ENCODE results near the gene EFNA2. TPM values are rescaled to one million over a fixed set of nuclear protein-coding genes. Genes with fewer than 3 reads are reported as not detected.

Gene EFNA2
- total RNA-seq, 1 experiment from 2014 or later = 11.4 TPM

DNA sequence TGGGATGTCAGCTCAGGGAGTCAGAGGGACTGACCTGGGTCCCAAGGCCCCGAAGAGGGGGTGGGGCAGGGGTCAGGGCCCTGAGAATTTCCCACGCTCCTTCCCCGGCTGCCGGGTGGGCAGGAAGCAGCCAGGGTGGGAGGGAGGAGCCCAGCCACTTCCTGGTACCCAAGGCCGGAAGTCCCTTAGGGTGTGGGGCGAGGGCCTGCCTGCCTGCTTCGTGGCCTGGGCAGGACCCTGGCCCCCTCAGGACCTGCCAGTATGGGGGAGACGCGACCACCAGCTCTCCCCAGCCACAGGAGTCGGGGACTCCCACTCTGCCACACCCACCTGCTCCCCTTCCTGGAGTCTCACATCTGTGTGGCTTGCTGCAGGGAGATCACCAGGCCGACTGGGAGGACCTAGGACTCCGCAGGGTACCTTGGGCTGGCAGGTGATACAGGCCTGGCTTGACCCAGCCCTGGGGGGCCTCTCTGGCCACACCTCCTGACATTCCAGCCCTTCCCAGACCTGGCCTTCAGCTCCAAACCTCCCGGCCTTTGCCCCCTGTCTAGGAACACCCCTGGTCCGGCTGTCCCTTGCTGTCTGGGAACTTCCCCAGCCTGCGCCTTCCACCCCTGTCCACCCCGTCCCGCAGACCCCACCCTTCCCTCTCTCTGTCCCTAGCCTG, 26.3 kb upstream of the EFNA2 start (continued):
- TF ChIP-seq PRRX2 (CRISPR knock-in tag; IDR thresholded peaks at IDR 0.05) (peak; percentile 95), NR1H2 (CRISPR knock-in tag; IDR thresholded peaks at IDR 0.05) (no peak), NFYB (CRISPR knock-in tag; conservative IDR thresholded peaks at IDR 0.05; ENCODE audit: low read depth) (no peak), SMAD3 (CRISPR knock-in tag; IDR thresholded peaks at IDR 0.05; ENCODE audit: borderline replicate concordance) (no peak), ELF4 (CRISPR knock-in tag; IDR thresholded peaks at IDR 0.05; ENCODE audit: low read depth) (no peak), ZNF425 (CRISPR knock-in tag; conservative IDR thresholded peaks at IDR 0.05) (no peak; the same call in 1 of the 2 replicates), CREB1 (CRISPR knock-in tag; IDR thresholded peaks at IDR 0.05) (no peak), NR3C1 (CRISPR knock-in tag; conservative IDR thresholded peaks at IDR 0.05; ENCODE audit: low read depth) (no peak), GRHL2 (CRISPR knock-in tag; IDR thresholded peaks at IDR 0.05; ENCODE audit: insufficient replicate concordance, severe bottlenecking) (no peak), ETV6 (CRISPR knock-in tag; IDR thresholded peaks at IDR 0.05) (peak; percentile 98), ATF3 (CRISPR knock-in tag; conservative IDR thresholded peaks at IDR 0.05) (no peak), GTF2I (CRISPR knock-in tag; conservative IDR thresholded peaks at IDR 0.05) (no peak), NFE2L1 (CRISPR knock-in tag; IDR thresholded peaks at IDR 0.05) (no peak; the same call in 1 of the 2 replicates), NR2C2 (CRISPR knock-in tag; IDR thresholded peaks at IDR 0.05) (no peak), RELA (CRISPR knock-in tag; IDR thresholded peaks at IDR 0.05; ENCODE audit: borderline replicate concordance) (no peak)
- TF ChIP-seq, protein P1, sequence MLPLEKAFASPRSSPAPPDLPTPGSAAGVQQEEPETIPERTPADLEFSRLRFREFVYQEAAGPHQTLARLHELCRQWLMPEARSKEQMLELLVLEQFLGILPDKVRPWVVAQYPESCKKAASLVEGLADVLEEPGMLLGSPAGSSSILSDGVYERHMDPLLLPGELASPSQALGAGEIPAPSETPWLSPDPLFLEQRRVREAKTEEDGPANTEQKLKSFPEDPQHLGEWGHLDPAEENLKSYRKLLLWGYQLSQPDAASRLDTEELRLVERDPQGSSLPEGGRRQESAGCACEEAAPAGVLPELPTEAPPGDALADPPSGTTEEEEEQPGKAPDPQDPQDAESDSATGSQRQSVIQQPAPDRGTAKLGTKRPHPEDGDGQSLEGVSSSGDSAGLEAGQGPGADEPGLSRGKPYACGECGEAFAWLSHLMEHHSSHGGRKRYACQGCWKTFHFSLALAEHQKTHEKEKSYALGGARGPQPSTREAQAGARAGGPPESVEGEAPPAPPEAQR (CRISPR knock-in tag; IDR thresholded peaks at IDR 0.05) = no peak
- TF ChIP-seq, protein P2, sequence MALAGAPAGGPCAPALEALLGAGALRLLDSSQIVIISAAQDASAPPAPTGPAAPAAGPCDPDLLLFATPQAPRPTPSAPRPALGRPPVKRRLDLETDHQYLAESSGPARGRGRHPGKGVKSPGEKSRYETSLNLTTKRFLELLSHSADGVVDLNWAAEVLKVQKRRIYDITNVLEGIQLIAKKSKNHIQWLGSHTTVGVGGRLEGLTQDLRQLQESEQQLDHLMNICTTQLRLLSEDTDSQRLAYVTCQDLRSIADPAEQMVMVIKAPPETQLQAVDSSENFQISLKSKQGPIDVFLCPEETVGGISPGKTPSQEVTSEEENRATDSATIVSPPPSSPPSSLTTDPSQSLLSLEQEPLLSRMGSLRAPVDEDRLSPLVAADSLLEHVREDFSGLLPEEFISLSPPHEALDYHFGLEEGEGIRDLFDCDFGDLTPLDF (CRISPR knock-in tag; IDR thresholded peaks at IDR 0.05) = 0 out of 2 replicates have a peak, but pooled peaks have one; percentile 35
- TF ChIP-seq, protein P3, sequence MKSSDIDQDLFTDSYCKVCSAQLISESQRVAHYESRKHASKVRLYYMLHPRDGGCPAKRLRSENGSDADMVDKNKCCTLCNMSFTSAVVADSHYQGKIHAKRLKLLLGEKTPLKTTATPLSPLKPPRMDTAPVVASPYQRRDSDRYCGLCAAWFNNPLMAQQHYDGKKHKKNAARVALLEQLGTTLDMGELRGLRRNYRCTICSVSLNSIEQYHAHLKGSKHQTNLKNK (CRISPR knock-in tag; IDR thresholded peaks at IDR 0.05) = peak; percentile 42; the same call in 1 of the 2 replicates

DNA sequence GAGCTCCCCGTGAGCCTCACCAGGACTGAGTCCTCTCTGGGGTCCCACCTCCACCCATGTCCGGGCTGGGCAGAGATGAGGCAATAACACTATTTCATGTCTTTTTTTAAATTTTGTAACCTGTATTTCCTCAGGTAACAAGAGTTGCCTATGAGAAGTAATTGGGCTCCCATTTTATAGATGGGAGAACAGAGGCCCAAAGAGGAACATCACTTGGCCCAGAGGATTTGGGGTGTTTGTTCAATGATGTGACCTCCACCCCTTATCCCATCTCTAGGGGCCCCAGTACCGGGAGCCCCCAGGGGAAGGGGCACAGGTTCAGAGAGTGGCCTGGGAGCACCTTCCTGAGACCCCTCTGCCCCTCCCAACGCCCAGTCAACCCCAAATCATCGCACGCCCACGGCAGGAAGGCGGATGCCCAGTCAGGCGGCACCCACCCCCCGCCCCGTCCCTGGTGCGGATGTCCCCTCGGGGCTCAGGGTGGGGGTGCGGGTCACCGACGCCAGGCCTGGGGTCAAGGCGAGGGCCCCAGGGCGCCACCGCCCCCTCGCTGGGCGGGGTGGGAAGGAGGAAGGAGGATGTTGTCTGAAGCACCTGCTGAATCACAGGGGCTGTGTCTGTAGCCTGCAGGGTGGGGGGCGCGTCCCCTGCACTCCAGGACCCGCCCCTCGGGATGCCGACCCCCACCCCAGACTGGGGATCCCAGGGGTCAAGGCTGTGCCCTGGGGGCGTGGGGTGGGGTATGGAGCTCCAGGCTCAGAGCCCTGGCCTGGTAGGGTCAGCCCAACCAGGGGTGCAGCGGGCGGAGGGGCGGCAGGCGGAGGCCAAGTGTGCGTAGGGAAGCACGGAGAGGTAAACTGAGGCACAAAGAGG, 25.6 kb upstream of the EFNA2 start:
- peak; percentile 2 for ATAC-seq
- Mint-ChIP-seq H3K36me3 (peaks cover 24% of the 10 kb centered on the region), H3K4me3 (peak overlapping the region; percentile 53), H3K9me3 (no peaks in the 10 kb centered on the region), H3K27me3 (ENCODE audit: low read depth) (no peaks in the 10 kb centered on the region), H3K27ac (peak overlapping the region; percentile 90), H3K4me1 (peaks cover 51% of the 10 kb centered on the region)
- ChIA-PET POLR2A (interaction anchor here (0.5 to 3.6 kb wide), 10 partner anchors 8 to 234 kb away, joined by 3 to 31 read pairs (median 4); partner anchors contain the start of genes CIRBP, CNN2, FAM174C and REEP6), CTCF (interaction anchor here (0.6 to 15.6 kb wide), 4 partner anchors 9 to 397 kb away, joined by 3 to 648 read pairs (median 3); partner anchors contain the start of genes ARHGAP45, ATP5F1D and CIRBP)
- DNase-seq (ENCODE audit: low spot score) = no peak
- TF ChIP-seq RORB (CRISPR knock-in tag; IDR thresholded peaks at IDR 0.05) (peak; percentile 48; the same call in 1 of the 2 replicates), ZNF532 (CRISPR knock-in tag; IDR thresholded peaks at IDR 0.05; ENCODE audit: borderline replicate concordance) (peak; percentile 73; the same call in 1 of the 2 replicates), ZNF671 (CRISPR knock-in tag; IDR thresholded peaks at IDR 0.05) (peak; percentile 61), GTF2I (CRISPR knock-in tag; conservative IDR thresholded peaks at IDR 0.05) (peak; percentile 71; the same call in 1 of the 2 replicates), ZNF423 (CRISPR knock-in tag; IDR thresholded peaks at IDR 0.05) (peak; percentile 40; the same call in 1 of the 2 replicates)
- TF ChIP-seq, protein P4, sequence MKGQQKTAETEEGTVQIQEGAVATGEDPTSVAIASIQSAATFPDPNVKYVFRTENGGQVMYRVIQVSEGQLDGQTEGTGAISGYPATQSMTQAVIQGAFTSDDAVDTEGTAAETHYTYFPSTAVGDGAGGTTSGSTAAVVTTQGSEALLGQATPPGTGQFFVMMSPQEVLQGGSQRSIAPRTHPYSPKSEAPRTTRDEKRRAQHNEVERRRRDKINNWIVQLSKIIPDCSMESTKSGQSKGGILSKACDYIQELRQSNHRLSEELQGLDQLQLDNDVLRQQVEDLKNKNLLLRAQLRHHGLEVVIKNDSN (CRISPR knock-in tag; IDR thresholded peaks at IDR 0.05) = no peak

Measured in WTC11 (cell line).